ENCODE data around the gene SUSD2.

SUSD2 gene

GRCh38 chr22:24214467-24215285, 33.4 kb downstream of the SUSD2 start:
- Histone ChIP-seq H3K27ac (ENCODE audit: low read depth, low read length) (no peak overlapping the region), H4K20me1 (ENCODE audit: control insufficient read depth, insufficient read depth, low read depth, low read length) (no peaks in the 10 kb centered on the region), H3F3A (ENCODE audit: control insufficient read depth, insufficient read depth) (no peaks in the 10 kb centered on the region), H3K27me3 (ENCODE audit: control insufficient read depth, low read length) (0 out of 2 replicates have a peak, but pooled peaks cover 4% of the 10 kb centered on the region), H3K9me2 (replicated peaks; ENCODE audit: control insufficient read depth, low read length) (no peaks in the 10 kb centered on the region), H3K36me3 (ENCODE audit: control insufficient read depth, low read length) (no peaks in the 10 kb centered on the region), H3K4me2 (ENCODE audit: low read length) (no peak overlapping the region), H3K4me3 (ENCODE audit: low read length) (no peak overlapping the region), H3K9me3 (ENCODE audit: control insufficient read depth, insufficient read depth, low read length) (no peaks in the 10 kb centered on the region), H3K4me1 (ENCODE audit: control insufficient read depth, low read length) (no peaks in the 10 kb centered on the region), H3K79me2 (ENCODE audit: control insufficient read depth, low read length) (no peaks in the 10 kb centered on the region)
- TF ChIP-seq CTCF (IDR thresholded peaks at IDR 0.05; ENCODE audit: low read depth, low read length, poor library complexity, severe bottlenecking) (no peak), EZH2phosphoT487 (IDR thresholded peaks at IDR 0.05; ENCODE audit: borderline replicate concordance, low read length) (no peak)

- Histone ChIP-seq H3K36me3 (ENCODE audit: control insufficient read depth, low read length) (no peaks in the 10 kb centered on the region), H3F3A (ENCODE audit: control insufficient read depth, insufficient read depth) (no peaks in the 10 kb centered on the region), H3K27me3 (ENCODE audit: control insufficient read depth, low read length) (0 out of 2 replicates have a peak, but pooled peaks cover 4% of the 10 kb centered on the region), H3K27ac (ENCODE audit: low read depth, low read length) (no peak overlapping the region), H4K20me1 (ENCODE audit: control insufficient read depth, insufficient read depth, low read depth, low read length) (no peaks in the 10 kb centered on the region), H3K9me3 (ENCODE audit: control insufficient read depth, insufficient read depth, low read length) (no peaks in the 10 kb centered on the region), H3K79me2 (ENCODE audit: control insufficient read depth, low read length) (no peaks in the 10 kb centered on the region), H3K9me2 (replicated peaks; ENCODE audit: control insufficient read depth, low read length) (no peaks in the 10 kb centered on the region), H3K4me2 (ENCODE audit: low read length) (no peak overlapping the region), H3K4me3 (ENCODE audit: low read length) (no peak overlapping the region), H3K4me1 (ENCODE audit: control insufficient read depth, low read length) (no peaks in the 10 kb centered on the region)
- TF ChIP-seq CTCF (IDR thresholded peaks at IDR 0.05; ENCODE audit: low read depth, low read length, poor library complexity, severe bottlenecking): no peak
- no peak for TF ChIP-seq EZH2phosphoT487 (IDR thresholded peaks at IDR 0.05; ENCODE audit: borderline replicate concordance, low read length)
Observed at GRCh38 chr22:24216541-24217209, 35.4 kb downstream of the SUSD2 start.

- Histone ChIP-seq H3K36me3 (ENCODE audit: control insufficient read depth, low read length) (no peaks in the 10 kb centered on the region), H3F3A (ENCODE audit: control insufficient read depth, insufficient read depth) (no peaks in the 10 kb centered on the region), H3K4me2 (ENCODE audit: low read length) (no peak overlapping the region), H3K27ac (ENCODE audit: low read depth, low read length) (no peak overlapping the region), H4K20me1 (ENCODE audit: control insufficient read depth, insufficient read depth, low read depth, low read length) (no peaks in the 10 kb centered on the region), H3K4me3 (ENCODE audit: low read length) (no peak overlapping the region), H3K9me2 (replicated peaks; ENCODE audit: control insufficient read depth, low read length) (no peaks in the 10 kb centered on the region), H3K9me3 (ENCODE audit: control insufficient read depth, insufficient read depth, low read length) (no peaks in the 10 kb centered on the region), H3K79me2 (ENCODE audit: control insufficient read depth, low read length) (no peaks in the 10 kb centered on the region), H3K27me3 (ENCODE audit: control insufficient read depth, low read length) (no peaks in the 10 kb centered on the region), H3K4me1 (ENCODE audit: control insufficient read depth, low read length) (no peaks in the 10 kb centered on the region)
- TF ChIP-seq CTCF (IDR thresholded peaks at IDR 0.05; ENCODE audit: low read depth, low read length, poor library complexity, severe bottlenecking) (no peak), EZH2phosphoT487 (IDR thresholded peaks at IDR 0.05; ENCODE audit: borderline replicate concordance, low read length) (no peak)
Observed at GRCh38 chr22:24217384-24217783, 36.1 kb downstream of the SUSD2 start.
